ENCODE results near the gene NHSL1. TPM values are rescaled to one million over a fixed set of nuclear protein-coding genes. Genes with fewer than 3 reads are reported as not detected.

The NHSL1 gene
- total and polyA plus RNA-seq, 2 donors (not counting 3 experiments of a cell fraction or from before 2014, with no cell fraction given), result 24.8 to 55.0 TPM

DNA sequence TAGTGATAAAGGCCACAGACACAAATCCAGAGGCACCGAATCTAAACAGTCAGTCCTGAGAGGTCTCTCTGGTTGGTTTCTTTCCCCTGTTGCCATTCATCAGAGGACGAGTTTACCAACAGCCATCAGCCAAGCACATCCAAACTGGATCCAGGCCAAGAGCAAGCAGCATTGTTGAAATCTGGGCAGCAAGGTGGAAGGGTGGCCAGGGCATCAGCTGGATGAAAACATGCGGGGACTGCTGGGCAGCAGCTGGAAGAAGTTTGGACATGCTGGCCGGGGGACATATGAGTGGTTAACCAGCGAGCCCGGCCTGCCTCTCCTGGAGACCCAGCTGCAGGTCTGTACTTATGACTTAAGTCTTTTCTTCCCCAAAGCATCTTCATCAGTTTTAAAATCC, 121.5 kb downstream of the NHSL1 start, which contains the start of gene SMIM28:
Gene SMIM28 (plus strand): TSS at position 62 of the 400 bp plus-strand sequence. CDS start 168 bp downstream, at position 230.
- dilution Hi-C loops (cut with MboI; ENCODE audit: extremely low pct_ligation_motif_present, low sequenced_read_pairs), result no loop called here
- Histone ChIP-seq H3K27ac (ENCODE audit: insufficient read depth, low read depth, low read length) (no peak within 1 kb of the TSS), H2AFZ (ENCODE audit: low read depth, low read length) (no peak within 1 kb of the TSS), H3K4me2 (ENCODE audit: insufficient read depth, low read length) (no peak within 1 kb of the TSS), H4K20me1 (replicated peaks; ENCODE audit: control insufficient read depth, extremely low read depth, insufficient read depth, low read length) (no peaks in the 10 kb centered on the region), H3K9ac (replicated peaks; ENCODE audit: extremely low read depth, insufficient read depth, low read length) (no peak within 1 kb of the TSS), H3K4me1 (ENCODE audit: control insufficient read depth, extremely low read depth, insufficient read depth, low read length) (peaks cover 4% of the 10 kb centered on the region), H3K79me2 (ENCODE audit: control insufficient read depth, insufficient read depth, low read length) (no peaks in the 10 kb centered on the region), H3K9me1 (replicated peaks; ENCODE audit: control insufficient read depth, extremely low read depth, insufficient read depth, low read length) (no peaks in the 10 kb centered on the region), H3K36me3 (ENCODE audit: control insufficient read depth in 2 of 2, extremely low read depth in 1 of 2, insufficient read depth in 2 of 2, low read length in 2 of 2) (no peaks in the 10 kb centered on the region), H3K27me3 (ENCODE audit: control insufficient read depth in 2 of 2, insufficient read depth in 2 of 2, low read length in 2 of 2) (no peaks in the 10 kb centered on the region), H3K4me3 (replicated peaks in 1 of 3; ENCODE audit: insufficient read depth in 1 of 3, low read depth in 1 of 3, low read length in 3 of 3) (no peak within 1 kb of the TSS), H3K9me3 (replicated peaks; ENCODE audit: control insufficient read depth, insufficient read depth, low read length) (no peaks in the 10 kb centered on the region)
- FAIRE-seq (no peak), DNase-seq (ENCODE audit: low read depth, low spot score) (no peak)
- TF ChIP-seq MYC (IDR thresholded peaks at IDR 0.05; ENCODE audit: low read depth, low read length) (no peak), JUN (IDR thresholded peaks at IDR 0.05; ENCODE audit: borderline replicate concordance, insufficient read depth, insufficient read length, low read depth) (no peak), EZH2 (IDR thresholded peaks at IDR 0.05; ENCODE audit: borderline replicate concordance, low read depth, low read length, severe bottlenecking) (no peak), POLR2A (IDR thresholded peaks at IDR 0.05; ENCODE audit: low read depth, low read length) (no peak), POLR2AphosphoS5 (IDR thresholded peaks at IDR 0.05; ENCODE audit: insufficient read depth, low read depth, low read length) (no peak), GATA2 (IDR thresholded peaks at IDR 0.05; ENCODE audit: insufficient read depth, insufficient read length, low read depth, low read length) (no peak), FOS (IDR thresholded peaks at IDR 0.05; ENCODE audit: borderline replicate concordance, insufficient read depth, low read length) (no peak)
- TF ChIP-seq, protein P1, sequence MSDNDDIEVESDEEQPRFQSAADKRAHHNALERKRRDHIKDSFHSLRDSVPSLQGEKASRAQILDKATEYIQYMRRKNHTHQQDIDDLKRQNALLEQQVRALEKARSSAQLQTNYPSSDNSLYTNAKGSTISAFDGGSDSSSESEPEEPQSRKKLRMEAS (IDR thresholded peaks at IDR 0.05; ENCODE audit: insufficient read depth, insufficient read length), result no peak
- TF ChIP-seq, protein P2, sequence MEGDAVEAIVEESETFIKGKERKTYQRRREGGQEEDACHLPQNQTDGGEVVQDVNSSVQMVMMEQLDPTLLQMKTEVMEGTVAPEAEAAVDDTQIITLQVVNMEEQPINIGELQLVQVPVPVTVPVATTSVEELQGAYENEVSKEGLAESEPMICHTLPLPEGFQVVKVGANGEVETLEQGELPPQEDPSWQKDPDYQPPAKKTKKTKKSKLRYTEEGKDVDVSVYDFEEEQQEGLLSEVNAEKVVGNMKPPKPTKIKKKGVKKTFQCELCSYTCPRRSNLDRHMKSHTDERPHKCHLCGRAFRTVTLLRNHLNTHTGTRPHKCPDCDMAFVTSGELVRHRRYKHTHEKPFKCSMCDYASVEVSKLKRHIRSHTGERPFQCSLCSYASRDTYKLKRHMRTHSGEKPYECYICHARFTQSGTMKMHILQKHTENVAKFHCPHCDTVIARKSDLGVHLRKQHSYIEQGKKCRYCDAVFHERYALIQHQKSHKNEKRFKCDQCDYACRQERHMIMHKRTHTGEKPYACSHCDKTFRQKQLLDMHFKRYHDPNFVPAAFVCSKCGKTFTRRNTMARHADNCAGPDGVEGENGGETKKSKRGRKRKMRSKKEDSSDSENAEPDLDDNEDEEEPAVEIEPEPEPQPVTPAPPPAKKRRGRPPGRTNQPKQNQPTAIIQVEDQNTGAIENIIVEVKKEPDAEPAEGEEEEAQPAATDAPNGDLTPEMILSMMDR (IDR thresholded peaks at IDR 0.05; ENCODE audit: extremely low read depth in 1 of 2, insufficient read depth in 1 of 2, low read depth in 1 of 2, low read length in 2 of 2), result no peak
- intact Hi-C loops (cut with micrococcal nuclease), result no loop called here
- ChIA-PET POLR2A (no interaction called here), CTCF (interaction anchor here (1.1 to 1.3 kb wide), 2 partner anchors 11 to 25 kb away, joined by 3 read pairs; no protein-coding TSS in a partner anchor)
- no TSS peak for BruUV-seq (replicated peaks)

Data from endothelial cell of umbilical vein (primary cell).